ENCODE results near the gene SLC22A16. TPM values are rescaled to one million over a fixed set of nuclear protein-coding genes. Genes with fewer than 3 reads are reported as not detected.
A peak's percentile ranks its signal among the peaks of the same experiment; 100 is the strongest.

Gene SLC22A16, protein sequence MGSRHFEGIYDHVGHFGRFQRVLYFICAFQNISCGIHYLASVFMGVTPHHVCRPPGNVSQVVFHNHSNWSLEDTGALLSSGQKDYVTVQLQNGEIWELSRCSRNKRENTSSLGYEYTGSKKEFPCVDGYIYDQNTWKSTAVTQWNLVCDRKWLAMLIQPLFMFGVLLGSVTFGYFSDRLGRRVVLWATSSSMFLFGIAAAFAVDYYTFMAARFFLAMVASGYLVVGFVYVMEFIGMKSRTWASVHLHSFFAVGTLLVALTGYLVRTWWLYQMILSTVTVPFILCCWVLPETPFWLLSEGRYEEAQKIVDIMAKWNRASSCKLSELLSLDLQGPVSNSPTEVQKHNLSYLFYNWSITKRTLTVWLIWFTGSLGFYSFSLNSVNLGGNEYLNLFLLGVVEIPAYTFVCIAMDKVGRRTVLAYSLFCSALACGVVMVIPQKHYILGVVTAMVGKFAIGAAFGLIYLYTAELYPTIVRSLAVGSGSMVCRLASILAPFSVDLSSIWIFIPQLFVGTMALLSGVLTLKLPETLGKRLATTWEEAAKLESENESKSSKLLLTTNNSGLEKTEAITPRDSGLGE
- total RNA-seq (1 to 10 TPM in 1 of 2 donors, under 1 TPM in 1; 0.65 to 1.3 TPM), polyA plus RNA-seq (1 to 10 TPM in 1 of 2 donors, under 1 TPM in 1; 0.37 to 3.2 TPM)
- long read RNA-seq, donor 1, partial matches to known transcripts, result 0 of 1 reads
- long read RNA-seq, donor 1, other reads (novel, unspliced or antisense), result 0 of 1 reads
- long read RNA-seq, donor 2, result 0 reads
- long read RNA-seq, donor 3, result 0 reads
- long read RNA-seq, donor 4, result 0 reads
- long read RNA-seq, donor 5, result 0 reads

DNA sequence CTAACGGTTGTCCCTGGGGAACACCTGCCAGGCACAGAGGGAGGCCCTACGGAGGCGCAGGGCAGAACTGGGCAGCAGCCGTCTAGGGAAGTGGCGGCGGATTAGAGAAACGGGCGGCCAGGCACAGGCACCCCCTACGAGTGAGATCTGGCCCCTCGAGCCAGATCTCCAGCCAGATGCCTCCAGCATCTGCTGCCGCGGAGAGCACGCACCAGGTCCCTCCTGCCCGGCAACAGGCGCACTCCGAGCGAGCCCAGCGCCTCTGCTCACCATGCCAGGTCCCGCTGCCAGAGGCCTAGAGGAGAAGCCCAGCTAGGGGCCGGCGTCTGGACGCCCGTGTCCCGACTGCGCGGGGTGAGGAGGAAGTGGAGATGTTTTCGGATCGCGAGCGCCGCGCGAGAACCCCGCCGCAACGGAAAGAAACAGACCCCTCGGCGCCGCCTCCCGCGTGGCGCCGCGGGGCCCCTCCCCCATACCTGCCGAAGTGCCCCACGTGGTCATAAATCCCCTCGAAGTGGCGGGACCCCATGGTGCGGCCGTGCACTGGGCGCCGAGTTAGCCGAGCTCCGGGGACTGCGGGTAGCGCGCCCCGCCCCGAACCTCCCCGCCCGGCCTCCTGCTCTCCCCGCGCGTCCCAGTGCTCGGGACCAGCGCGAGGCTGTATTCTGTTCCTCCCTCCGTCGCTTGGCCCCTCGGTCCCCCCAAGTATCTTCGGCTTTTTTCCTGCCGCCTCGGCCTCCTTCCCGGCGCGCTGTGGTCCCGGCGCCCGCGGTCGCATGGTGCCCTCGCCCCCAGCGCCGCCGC is at the start of gene SLC22A16:
Gene SLC22A16, minus strand, starts transcription at position 568 of the 804 bp plus-strand sequence. Its CDS starts 39 bp downstream, at position 529.
- Histone ChIP-seq H3K27me3 (ENCODE audit: control insufficient read depth in 3 of 3, insufficient read depth in 3 of 3, low read length in 2 of 3) (peaks cover 9 to 18% (median 15%) of the 10 kb centered on the region in 3 donors), H3K4me1 (ENCODE audit: control insufficient read depth in 5 of 5, insufficient read depth in 5 of 5, low read length in 5 of 5) (peaks cover 0 to 1% (median 0%) of the 10 kb centered on the region in 5 donors), H3K27ac (ENCODE audit: low read depth in 1 of 2, low read length in 1 of 2) (no peak within 1 kb of the TSS), H3K36me3 (ENCODE audit: control insufficient read depth in 4 of 4, insufficient read depth in 4 of 4, low read length in 4 of 4) (no peaks in the 10 kb centered on the region), H3K4me3 (peak within 1 kb of the TSS; percentile 1), H3K9me3 (ENCODE audit: control insufficient read depth in 4 of 4, insufficient read depth in 3 of 4, low read length in 3 of 4) (peaks cover 0 to 8% (median 2%) of the 10 kb centered on the region in 4 donors), H3K9ac (ENCODE audit: insufficient read depth in 1 of 2, low read length in 2 of 2) (no peak within 1 kb of the TSS)
- DNase-seq (peak; percentile 13 to 38 (median 25)), ATAC-seq (ENCODE audit: insufficient read depth, low FRiP score) (no peak)
- WGBS, 2 donors, result 2 to 4% methylated on average over 48 to 84 of the region's 85 CpGs
- TF ChIP-seq, protein P1, sequence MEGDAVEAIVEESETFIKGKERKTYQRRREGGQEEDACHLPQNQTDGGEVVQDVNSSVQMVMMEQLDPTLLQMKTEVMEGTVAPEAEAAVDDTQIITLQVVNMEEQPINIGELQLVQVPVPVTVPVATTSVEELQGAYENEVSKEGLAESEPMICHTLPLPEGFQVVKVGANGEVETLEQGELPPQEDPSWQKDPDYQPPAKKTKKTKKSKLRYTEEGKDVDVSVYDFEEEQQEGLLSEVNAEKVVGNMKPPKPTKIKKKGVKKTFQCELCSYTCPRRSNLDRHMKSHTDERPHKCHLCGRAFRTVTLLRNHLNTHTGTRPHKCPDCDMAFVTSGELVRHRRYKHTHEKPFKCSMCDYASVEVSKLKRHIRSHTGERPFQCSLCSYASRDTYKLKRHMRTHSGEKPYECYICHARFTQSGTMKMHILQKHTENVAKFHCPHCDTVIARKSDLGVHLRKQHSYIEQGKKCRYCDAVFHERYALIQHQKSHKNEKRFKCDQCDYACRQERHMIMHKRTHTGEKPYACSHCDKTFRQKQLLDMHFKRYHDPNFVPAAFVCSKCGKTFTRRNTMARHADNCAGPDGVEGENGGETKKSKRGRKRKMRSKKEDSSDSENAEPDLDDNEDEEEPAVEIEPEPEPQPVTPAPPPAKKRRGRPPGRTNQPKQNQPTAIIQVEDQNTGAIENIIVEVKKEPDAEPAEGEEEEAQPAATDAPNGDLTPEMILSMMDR (IDR thresholded peaks at IDR 0.05; ENCODE audit: control extremely low read depth, extremely low read depth), result no peak

DNA sequence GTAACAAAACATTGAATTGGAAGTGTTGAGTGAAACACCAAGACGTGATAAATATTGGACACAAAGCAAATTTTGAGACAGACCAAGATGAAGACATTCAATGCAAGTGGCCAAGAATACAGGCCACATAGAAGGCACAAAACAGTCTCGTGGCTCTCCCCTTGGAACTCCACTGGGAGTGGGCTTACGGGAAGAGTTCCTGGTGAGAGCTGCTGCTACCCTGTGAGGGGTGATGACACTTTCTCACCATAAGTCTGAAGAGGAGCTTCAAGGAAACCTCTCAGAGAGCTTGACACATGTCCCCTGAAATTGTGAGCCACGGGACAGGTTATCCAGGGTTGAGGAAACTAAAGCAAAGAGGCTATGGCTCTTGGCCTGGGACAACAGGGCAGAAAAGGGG is 48.6 kb upstream of the SLC22A16 start:
- 73 to 84% methylated on average over 4 of the region's 4 CpGs for WGBS, 2 donors
- DNase-seq, result no peak
- Histone ChIP-seq H3K4me1 (ENCODE audit: control insufficient read depth in 5 of 5, insufficient read depth in 5 of 5, low read length in 5 of 5) (peaks cover 0 to 5% (median 0%) of the 10 kb centered on the region in 5 donors), H3K9ac (ENCODE audit: insufficient read depth in 1 of 2, low read length in 2 of 2) (no peak overlapping the region), H3K36me3 (ENCODE audit: control insufficient read depth in 4 of 4, insufficient read depth in 4 of 4, low read length in 4 of 4) (no peaks in the 10 kb centered on the region), H3K27me3 (ENCODE audit: control insufficient read depth in 3 of 3, insufficient read depth in 3 of 3, low read length in 2 of 3) (no peaks in the 10 kb centered on the region), H3K4me3 (no peak overlapping the region), H3K27ac (ENCODE audit: low read depth in 1 of 2, low read length in 1 of 2) (no peak overlapping the region), H3K9me3 (ENCODE audit: control insufficient read depth in 4 of 4, insufficient read depth in 3 of 4, low read length in 3 of 4) (no peaks in the 10 kb centered on the region)
- ATAC-seq (ENCODE audit: insufficient read depth, low FRiP score), result no peak
- TF ChIP-seq, protein P1 (IDR thresholded peaks at IDR 0.05; ENCODE audit: control extremely low read depth, extremely low read depth), result no peak

- TF ChIP-seq, protein P1 (IDR thresholded peaks at IDR 0.05; ENCODE audit: control extremely low read depth, extremely low read depth), result no peak
- ATAC-seq (ENCODE audit: insufficient read depth, low FRiP score), result no peak
- no peaks in the 10 kb centered on the region for H3K27me3 ChIP-seq (ENCODE audit: control insufficient read depth in 3 of 3, insufficient read depth in 3 of 3, low read length in 2 of 3)
- DNase-seq, result no peak
- peaks cover 0 to 5% (median 0%) of the 10 kb centered on the region in 5 donors for H3K4me1 ChIP-seq (ENCODE audit: control insufficient read depth in 5 of 5, insufficient read depth in 5 of 5, low read length in 5 of 5)
- H3K36me3 ChIP-seq (ENCODE audit: control insufficient read depth in 4 of 4, insufficient read depth in 4 of 4, low read length in 4 of 4), result no peaks in the 10 kb centered on the region
- H3K4me3 ChIP-seq, result no peak overlapping the region
- H3K9me3 ChIP-seq (ENCODE audit: control insufficient read depth in 4 of 4, insufficient read depth in 3 of 4, low read length in 3 of 4), result no peaks in the 10 kb centered on the region
- no peak overlapping the region for H3K27ac ChIP-seq (ENCODE audit: low read depth in 1 of 2, low read length in 1 of 2)
- 56 to 80% methylated on average over 2 of the region's 2 CpGs for WGBS, 2 donors
- H3K9ac ChIP-seq (ENCODE audit: insufficient read depth in 1 of 2, low read length in 2 of 2), result no peak overlapping the region
Observed at GRCh38 chr6:110524305-110524704, 47.9 kb upstream of the SLC22A16 start.

All from lung (tissue), 16 donors.